Osteocyte (in vitro differentiated cells): ENCODE data around the gene NTNG1. TPM values are rescaled to one million over a fixed set of nuclear protein-coding genes. Genes with fewer than 3 reads are reported as not detected.

Experiments
- DNase-seq: peaks from one replicate; pipeline ENCODE4 v3.0.0; 2021; ENCODE audit warnings: mixed read lengths; ENCODE audit not compliant: unreplicated experiment; ENCODE audit errors: extremely low spot score
- H3K27ac Mint-ChIP-seq: one replicate; pipeline ENCODE4 v1.8.0; 2021; ENCODE audit warnings: mild to moderate bottlenecking, mixed read lengths; ENCODE audit not compliant: unreplicated experiment
- H3K27me3 Mint-ChIP-seq: one replicate; pipeline ENCODE4 v1.8.0; 2021; ENCODE audit warnings: mixed read lengths; ENCODE audit not compliant: unreplicated experiment
- H3K36me3 Mint-ChIP-seq: one replicate; pipeline ENCODE4 v1.8.0; 2021; ENCODE audit warnings: mixed read lengths; ENCODE audit not compliant: unreplicated experiment
- H3K4me1 Mint-ChIP-seq: one replicate; pipeline ENCODE4 v1.8.0; 2021; ENCODE audit warnings: mixed read lengths; ENCODE audit not compliant: unreplicated experiment
- H3K4me3 Mint-ChIP-seq: one replicate; pipeline ENCODE4 v1.8.0; 2021; ENCODE audit warnings: mild to moderate bottlenecking, moderate library complexity, mixed read lengths; ENCODE audit not compliant: unreplicated experiment
- H3K9me3 Mint-ChIP-seq: one replicate; pipeline ENCODE4 v1.8.0; 2021; ENCODE audit warnings: mixed read lengths; ENCODE audit not compliant: unreplicated experiment
- total RNA-seq: library from RNA; stranded (reverse); gene quantifications from 2 replicates; pipeline ENCODE4 v1.2.1, GENCODE V29; 2021
- TF ChIP-seq, protein P1 (sequence below): fragments of 200-600 bp; sonication (generic); IDR thresholded peaks from 2 replicates; pipeline ENCODE4 v1.5.0; 2021; ENCODE audit warnings: antibody characterized with exemption, mild to moderate bottlenecking, moderate library complexity

The NTNG1 gene
- total RNA-seq, 1 donor from 2014 or later = not detected

GRCh38 chr1:107389410-107390396, 248.9 kb downstream of the NTNG1 start:
- peaks cover 6% of the 10 kb centered on the region for H3K9me3 Mint-ChIP-seq
- H3K27me3 Mint-ChIP-seq = no peaks in the 10 kb centered on the region
- no peaks in the 10 kb centered on the region for H3K36me3 Mint-ChIP-seq
- DNase-seq = no peak
- TF ChIP-seq, protein P1, sequence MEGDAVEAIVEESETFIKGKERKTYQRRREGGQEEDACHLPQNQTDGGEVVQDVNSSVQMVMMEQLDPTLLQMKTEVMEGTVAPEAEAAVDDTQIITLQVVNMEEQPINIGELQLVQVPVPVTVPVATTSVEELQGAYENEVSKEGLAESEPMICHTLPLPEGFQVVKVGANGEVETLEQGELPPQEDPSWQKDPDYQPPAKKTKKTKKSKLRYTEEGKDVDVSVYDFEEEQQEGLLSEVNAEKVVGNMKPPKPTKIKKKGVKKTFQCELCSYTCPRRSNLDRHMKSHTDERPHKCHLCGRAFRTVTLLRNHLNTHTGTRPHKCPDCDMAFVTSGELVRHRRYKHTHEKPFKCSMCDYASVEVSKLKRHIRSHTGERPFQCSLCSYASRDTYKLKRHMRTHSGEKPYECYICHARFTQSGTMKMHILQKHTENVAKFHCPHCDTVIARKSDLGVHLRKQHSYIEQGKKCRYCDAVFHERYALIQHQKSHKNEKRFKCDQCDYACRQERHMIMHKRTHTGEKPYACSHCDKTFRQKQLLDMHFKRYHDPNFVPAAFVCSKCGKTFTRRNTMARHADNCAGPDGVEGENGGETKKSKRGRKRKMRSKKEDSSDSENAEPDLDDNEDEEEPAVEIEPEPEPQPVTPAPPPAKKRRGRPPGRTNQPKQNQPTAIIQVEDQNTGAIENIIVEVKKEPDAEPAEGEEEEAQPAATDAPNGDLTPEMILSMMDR = no peak
- H3K4me3 Mint-ChIP-seq = no peak overlapping the region
- no peak overlapping the region for H3K27ac Mint-ChIP-seq
- no peaks in the 10 kb centered on the region for H3K4me1 Mint-ChIP-seq

- no peak for DNase-seq
- Mint-ChIP-seq H3K4me1 (no peaks in the 10 kb centered on the region), H3K36me3 (no peaks in the 10 kb centered on the region), H3K9me3 (peaks cover 6% of the 10 kb centered on the region), H3K27me3 (no peaks in the 10 kb centered on the region), H3K4me3 (no peak overlapping the region), H3K27ac (no peak overlapping the region)
- TF ChIP-seq, protein P1 = no peak
Measured at GRCh38 chr1:107394301-107394700, 253.5 kb downstream of the NTNG1 start.

DNA sequence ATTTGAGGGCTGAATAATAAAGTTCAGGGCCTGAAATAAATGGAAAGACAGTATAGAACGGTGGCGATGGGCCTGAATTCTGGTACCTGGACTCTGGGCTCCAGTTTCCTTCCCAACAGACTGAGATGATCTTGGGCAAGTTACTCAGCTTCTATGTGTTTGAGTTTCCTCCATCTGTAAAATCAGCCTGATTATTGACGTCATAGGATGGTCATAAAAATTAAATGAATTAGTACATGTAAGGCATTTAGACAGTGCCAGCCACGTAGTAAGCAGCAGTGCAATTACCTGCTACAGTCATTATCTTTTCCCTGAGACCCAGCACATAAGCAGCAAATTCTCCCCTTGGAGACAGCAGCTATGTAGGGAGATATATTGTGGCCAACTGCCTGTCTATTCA, 260.9 kb downstream of the NTNG1 start:
- Mint-ChIP-seq H3K9me3 (no peaks in the 10 kb centered on the region), H3K36me3 (no peaks in the 10 kb centered on the region), H3K4me3 (no peak overlapping the region), H3K4me1 (no peaks in the 10 kb centered on the region), H3K27ac (no peak overlapping the region), H3K27me3 (peaks cover 2% of the 10 kb centered on the region)
- DNase-seq = no peak
- TF ChIP-seq, protein P1 = no peak

GRCh38 chr1:107404756-107405155, 263.9 kb downstream of the NTNG1 start:
- DNase-seq = no peak
- H3K9me3 Mint-ChIP-seq = no peaks in the 10 kb centered on the region
- TF ChIP-seq, protein P1 = no peak

DNA sequence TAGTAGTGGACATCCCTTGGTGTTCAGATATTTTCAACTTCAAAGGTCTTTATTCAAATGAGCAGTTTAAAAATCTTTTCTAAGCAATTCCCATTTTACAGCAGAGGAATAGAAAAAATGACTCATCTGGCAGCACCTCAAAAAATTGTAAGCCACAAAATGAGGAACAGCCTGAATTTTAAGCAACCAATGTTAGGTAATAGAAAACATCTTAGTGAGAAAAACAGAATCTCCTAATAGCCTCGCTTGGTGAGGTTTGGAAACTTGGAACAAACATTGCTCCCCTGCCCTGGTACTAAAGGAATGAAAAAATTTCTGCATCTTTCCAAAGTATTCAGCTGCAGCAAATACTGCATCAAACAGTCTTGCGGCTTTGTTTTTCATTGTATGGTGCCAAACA, 264.4 kb downstream of the NTNG1 start:
- Mint-ChIP-seq H3K4me3 (no peak overlapping the region), H3K4me1 (no peaks in the 10 kb centered on the region), H3K27ac (no peak overlapping the region), H3K9me3 (no peaks in the 10 kb centered on the region), H3K36me3 (no peaks in the 10 kb centered on the region), H3K27me3 (no peaks in the 10 kb centered on the region)
- TF ChIP-seq, protein P1 = no peak
- no peak for DNase-seq

More at GRCh38 chr1:107404756-107405155, 263.9 kb downstream of the NTNG1 start:
- Mint-ChIP-seq H3K27ac (no peak overlapping the region), H3K36me3 (no peaks in the 10 kb centered on the region), H3K4me3 (no peak overlapping the region), H3K27me3 (peaks cover 1% of the 10 kb centered on the region), H3K4me1 (no peaks in the 10 kb centered on the region)
